Inflammatory macrophage treated with lipopolysaccharide for 1 hour (primary cell): ENCODE measurements around the gene TLE7.

Experiments used
- DNase-seq, 2 donors: peaks; one replicate each; pipeline ENCODE4 v3.0.0-alpha.2; 2020 to 2022

Gene TLE7

GRCh38 chr16:71443714-71444113 lies 1.9 kb upstream of the TLE7 start:
- DNase-seq = no peak

- peak in 1 of 2 donors; percentile 10 for DNase-seq
These were observed 355 bp downstream of the TLE7 start for GRCh38 chr16:71441348-71442050.

GRCh38 chr16:71440669-71441347 lies 1.0 kb downstream of the TLE7 start:
- no peak for DNase-seq

- DNase-seq = no peak
These were observed 2.3 kb downstream of the TLE7 start for GRCh38 chr16:71439523-71439922.

GRCh38 chr16:71436473-71436872 lies 5.4 kb downstream of the TLE7 start:
- DNase-seq = no peak

GRCh38 chr16:71432906-71433305 lies 8.9 kb downstream of the TLE7 start:
- no peak for DNase-seq

- DNase-seq = no peak
These were observed 9.9 kb downstream of the TLE7 start for GRCh38 chr16:71431991-71432390.

GRCh38 chr16:71431176-71431575 lies 10.7 kb downstream of the TLE7 start:
- no peak for DNase-seq

- no peak for DNase-seq
These were observed 11.1 kb downstream of the TLE7 start for GRCh38 chr16:71430744-71431143.

GRCh38 chr16:71429581-71429980 lies 12.3 kb downstream of the TLE7 start:
- DNase-seq = no peak

- no peak for DNase-seq
These were observed 13.0 kb downstream of the TLE7 start for GRCh38 chr16:71428883-71429282.

GRCh38 chr16:71428385-71428784 lies 13.5 kb downstream of the TLE7 start:
- DNase-seq = no peak

- no peak for DNase-seq
These were observed 14.8 kb downstream of the TLE7 start for GRCh38 chr16:71426880-71427615.

GRCh38 chr16:71426069-71426879 lies 15.6 kb downstream of the TLE7 start:
- DNase-seq = no peak

GRCh38 chr16:71425746-71426068 lies 16.1 kb downstream of the TLE7 start:
- no peak for DNase-seq

- DNase-seq = no peak
These were observed 17.2 kb downstream of the TLE7 start for GRCh38 chr16:71424626-71425025.

GRCh38 chr16:71423865-71424264 lies 18.0 kb downstream of the TLE7 start:
- DNase-seq = no peak

GRCh38 chr16:71423016-71423415 lies 18.8 kb downstream of the TLE7 start:
- no peak for DNase-seq

- DNase-seq = peak; percentile 9 to 28
These were observed 19.9 kb downstream of the TLE7 start for GRCh38 chr16:71421911-71422310.

GRCh38 chr16:71414038-71414437 lies 27.8 kb downstream of the TLE7 start:
- no peak for DNase-seq

- DNase-seq = no peak
These were observed 28.5 kb downstream of the TLE7 start for GRCh38 chr16:71413341-71413740.

GRCh38 chr16:71412270-71413160 lies 29.3 kb downstream of the TLE7 start:
- peak; percentile 49 to 89 for DNase-seq
